ENCODE results near the gene NANOGP8.
"Not testable (repeated sequence)": the region's sequence is repeated elsewhere in the genome, so short reads cannot be mapped to it uniquely, and the experiment has no call there.

NANOGP8 gene

DNA sequence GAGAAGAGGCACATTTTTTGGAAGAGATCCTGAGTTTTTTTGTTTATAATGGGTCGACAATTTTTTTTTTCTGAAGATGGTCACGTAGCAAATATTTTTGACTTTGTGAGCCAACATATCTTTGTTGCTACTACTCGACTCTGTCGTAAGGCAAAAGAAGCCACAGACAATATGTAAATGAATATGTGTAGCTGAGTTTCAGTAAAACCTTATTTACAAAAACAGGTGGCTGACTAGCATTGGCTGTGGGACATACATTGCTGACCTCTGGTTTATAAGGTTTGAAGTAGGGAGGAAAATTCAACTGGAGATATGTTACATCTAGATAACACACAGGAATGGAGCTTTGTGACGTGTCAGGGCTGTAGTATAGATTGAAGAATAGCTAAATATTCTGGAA lies 22.5 kb upstream of the NANOGP8 start:
- Mint-ChIP-seq H3K27ac (no peak overlapping the region), H3K36me3 (ENCODE audit: low read depth) (no peaks in the 10 kb centered on the region), H3K27me3 (no peaks in the 10 kb centered on the region), H3K9me3 (no peaks in the 10 kb centered on the region), H3K4me1 (ENCODE audit: low read depth) (no peaks in the 10 kb centered on the region), H3K4me3 (no peak overlapping the region)

DNA sequence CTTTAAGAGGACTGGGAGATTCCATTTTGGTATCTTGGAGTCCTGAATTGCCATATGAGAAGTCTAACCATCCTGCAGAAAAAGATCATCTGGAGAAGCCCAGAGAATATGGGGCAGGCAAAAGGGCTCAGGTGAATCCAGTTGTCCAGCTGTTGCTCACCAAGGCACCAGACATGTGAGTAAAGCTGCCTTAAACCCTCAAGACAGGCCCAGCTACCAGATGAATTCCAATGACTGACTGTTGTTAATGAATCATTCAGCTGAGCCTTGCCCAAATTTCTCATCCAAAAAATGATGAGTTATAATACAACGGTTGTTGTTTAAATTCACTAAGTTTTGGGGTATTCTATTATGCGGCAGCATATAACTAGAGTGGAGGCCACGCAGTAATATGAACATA lies 22.0 kb upstream of the NANOGP8 start:
- Mint-ChIP-seq H3K27me3 (no peaks in the 10 kb centered on the region), H3K9me3 (no peaks in the 10 kb centered on the region), H3K36me3 (ENCODE audit: low read depth) (no peaks in the 10 kb centered on the region), H3K27ac (no peak overlapping the region), H3K4me1 (ENCODE audit: low read depth) (no peaks in the 10 kb centered on the region), H3K4me3 (no peak overlapping the region)

DNA sequence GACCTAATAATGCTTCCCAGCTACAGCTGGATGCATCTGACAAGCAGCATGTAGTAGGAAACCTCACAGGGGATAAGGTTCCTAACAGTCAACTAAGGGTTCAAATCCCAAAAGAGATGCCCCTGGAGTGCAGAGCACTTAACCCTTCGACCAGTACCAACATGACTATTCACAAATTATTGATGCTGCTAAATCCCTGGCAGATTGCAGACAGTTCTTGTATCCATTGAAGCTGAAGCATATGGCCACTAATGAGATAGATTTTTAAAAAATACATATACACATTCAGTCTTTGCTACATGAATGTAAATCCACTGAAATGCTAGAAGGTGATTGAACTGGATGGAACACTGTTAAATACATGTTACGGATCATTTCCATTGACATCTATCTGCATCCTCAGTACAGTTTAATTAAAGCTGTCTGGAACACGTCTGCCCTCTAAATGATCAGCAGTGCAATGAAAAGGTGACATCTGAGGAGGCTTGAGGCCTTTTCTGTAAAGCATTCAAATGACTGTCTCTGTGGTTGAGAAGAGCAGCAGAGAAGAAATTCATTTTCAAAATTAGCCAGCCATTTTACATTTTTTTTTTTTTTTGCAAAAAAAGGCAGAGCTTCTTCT lies 19.5 kb upstream of the NANOGP8 start:
- Mint-ChIP-seq H3K4me1 (ENCODE audit: low read depth) (no peaks in the 10 kb centered on the region), H3K4me3 (no peak overlapping the region), H3K27ac (no peak overlapping the region)

DNA sequence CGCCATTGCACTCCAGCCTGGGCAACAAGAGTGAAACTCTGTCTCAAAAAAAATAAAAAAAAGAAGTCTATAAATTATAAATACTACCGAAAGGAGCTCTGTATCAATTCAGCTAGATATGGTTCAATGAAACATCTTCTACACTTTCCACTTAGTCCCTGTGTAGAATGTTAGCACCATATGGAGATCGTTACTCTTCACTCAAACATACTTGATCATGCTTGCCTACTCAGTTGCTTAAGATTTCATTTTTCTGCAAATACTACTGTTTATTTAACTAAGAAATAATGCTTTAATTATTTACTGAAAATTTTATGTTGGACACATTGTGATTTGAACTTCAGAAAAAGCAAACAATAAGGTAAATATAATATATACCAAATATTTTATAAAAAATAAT lies 17.1 kb upstream of the NANOGP8 start:
- no peaks in the 10 kb centered on the region for H3K36me3 Mint-ChIP-seq (ENCODE audit: low read depth)
- H3K4me1 Mint-ChIP-seq (ENCODE audit: low read depth): no peaks in the 10 kb centered on the region
- H3K4me3 Mint-ChIP-seq: no peak overlapping the region
- H3K27ac Mint-ChIP-seq: no peak overlapping the region
- H3K27me3 Mint-ChIP-seq: no peaks in the 10 kb centered on the region
- H3K9me3 Mint-ChIP-seq: no peaks in the 10 kb centered on the region

More for the DNA sequence above, 19.5 kb upstream of the NANOGP8 start:
- no peaks in the 10 kb centered on the region for H3K36me3 Mint-ChIP-seq (ENCODE audit: low read depth)
- H3K9me3 Mint-ChIP-seq: no peaks in the 10 kb centered on the region
- no peaks in the 10 kb centered on the region for H3K27me3 Mint-ChIP-seq

DNA sequence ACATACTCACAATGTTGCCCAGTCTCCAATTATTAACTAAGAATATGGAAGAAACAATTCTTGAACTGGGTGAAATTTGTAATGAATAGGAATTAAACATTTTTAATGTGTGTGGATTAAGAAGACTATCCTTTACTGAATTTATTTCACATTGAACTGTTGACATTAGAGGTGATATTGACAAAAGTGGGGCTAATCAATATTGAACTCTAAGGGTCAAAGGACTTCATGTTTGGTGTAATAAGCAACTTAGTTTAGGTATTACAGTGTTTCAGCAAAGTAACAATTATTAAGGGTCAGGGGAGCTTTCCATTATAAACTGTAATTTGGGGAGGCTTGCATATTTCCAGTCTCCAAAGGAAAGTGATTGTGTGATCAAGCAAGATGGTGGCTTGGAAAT lies 16.2 kb upstream of the NANOGP8 start:
- no peak overlapping the region for H3K4me3 Mint-ChIP-seq
- no peaks in the 10 kb centered on the region for H3K9me3 Mint-ChIP-seq
- no peaks in the 10 kb centered on the region for H3K36me3 Mint-ChIP-seq (ENCODE audit: low read depth)
- no peaks in the 10 kb centered on the region for H3K27me3 Mint-ChIP-seq
- no peaks in the 10 kb centered on the region for H3K4me1 Mint-ChIP-seq (ENCODE audit: low read depth)
- no peak overlapping the region for H3K27ac Mint-ChIP-seq

DNA sequence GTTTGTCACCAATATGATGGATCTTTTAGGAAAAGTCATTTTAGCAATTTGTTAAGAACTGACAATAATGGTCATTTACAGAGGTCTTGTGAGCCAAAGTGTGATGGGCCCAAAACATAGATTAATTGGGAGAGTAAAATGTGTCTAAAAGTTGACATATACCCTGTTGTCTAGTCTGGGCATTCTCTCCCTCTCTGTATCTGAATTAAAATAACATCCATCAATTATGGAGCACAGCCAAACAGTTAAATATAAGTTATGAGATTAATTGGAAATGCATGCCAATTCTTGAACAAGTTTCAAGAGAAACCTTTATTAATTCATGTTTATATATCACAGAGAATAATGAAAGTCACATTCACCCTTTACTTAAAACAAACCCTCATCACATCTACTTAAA lies 13.6 kb upstream of the NANOGP8 start:
- H3K27me3 Mint-ChIP-seq: no peaks in the 10 kb centered on the region
- no peaks in the 10 kb centered on the region for H3K36me3 Mint-ChIP-seq (ENCODE audit: low read depth)
- no peaks in the 10 kb centered on the region for H3K9me3 Mint-ChIP-seq
- H3K4me1 Mint-ChIP-seq (ENCODE audit: low read depth): no peaks in the 10 kb centered on the region
- H3K4me3 Mint-ChIP-seq: no peak overlapping the region
- no peak overlapping the region for H3K27ac Mint-ChIP-seq

DNA sequence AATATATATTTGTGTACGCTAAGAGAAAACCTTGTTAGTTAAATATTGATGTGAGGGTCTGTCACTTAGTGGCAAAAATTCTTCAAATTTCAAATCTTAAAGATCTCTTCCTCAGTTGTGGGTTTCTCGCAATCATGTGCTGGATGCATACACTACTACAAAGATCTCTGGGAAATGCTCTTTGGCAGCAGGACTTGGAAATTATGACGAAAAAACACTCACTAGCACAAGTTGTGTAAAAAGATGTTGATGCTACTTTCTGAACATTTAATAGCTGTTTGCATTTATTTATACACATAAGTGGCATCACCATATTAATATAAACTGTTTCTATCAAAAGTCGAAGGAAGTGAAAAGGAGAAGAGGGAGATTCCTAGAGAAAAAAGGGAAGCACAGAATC lies 10.8 kb upstream of the NANOGP8 start:
- Mint-ChIP-seq H3K4me1 (ENCODE audit: low read depth) (no peaks in the 10 kb centered on the region), H3K27me3 (no peaks in the 10 kb centered on the region), H3K4me3 (no peak overlapping the region), H3K36me3 (ENCODE audit: low read depth) (no peaks in the 10 kb centered on the region), H3K27ac (no peak overlapping the region), H3K9me3 (no peaks in the 10 kb centered on the region)

DNA sequence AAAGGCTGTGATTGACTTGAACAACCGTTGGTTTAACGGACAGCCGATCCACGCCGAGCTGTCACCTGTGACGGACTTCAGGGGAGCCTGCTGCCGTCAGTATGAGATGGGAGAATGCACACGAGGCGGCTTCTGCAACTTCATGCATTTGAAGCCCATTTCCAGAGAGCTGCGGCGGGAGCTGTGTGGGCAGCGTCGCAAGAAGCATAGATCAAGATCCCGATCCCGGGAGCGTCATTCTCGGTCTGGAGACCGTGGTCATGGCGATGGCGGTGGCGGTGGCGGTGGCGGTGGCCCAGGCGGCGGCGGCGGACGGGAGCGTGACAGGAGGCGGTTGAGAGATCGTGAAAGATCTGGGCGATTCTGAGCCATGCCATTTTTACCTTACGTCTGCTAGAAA lies 7.8 kb upstream of the NANOGP8 start:
- Mint-ChIP-seq H3K4me3 (no peak overlapping the region), H3K4me1 (ENCODE audit: low read depth) (no peaks in the 10 kb centered on the region), H3K36me3 (ENCODE audit: low read depth) (no peaks in the 10 kb centered on the region), H3K27ac (no peak overlapping the region), H3K27me3 (no peaks in the 10 kb centered on the region), H3K9me3 (no peaks in the 10 kb centered on the region)

DNA sequence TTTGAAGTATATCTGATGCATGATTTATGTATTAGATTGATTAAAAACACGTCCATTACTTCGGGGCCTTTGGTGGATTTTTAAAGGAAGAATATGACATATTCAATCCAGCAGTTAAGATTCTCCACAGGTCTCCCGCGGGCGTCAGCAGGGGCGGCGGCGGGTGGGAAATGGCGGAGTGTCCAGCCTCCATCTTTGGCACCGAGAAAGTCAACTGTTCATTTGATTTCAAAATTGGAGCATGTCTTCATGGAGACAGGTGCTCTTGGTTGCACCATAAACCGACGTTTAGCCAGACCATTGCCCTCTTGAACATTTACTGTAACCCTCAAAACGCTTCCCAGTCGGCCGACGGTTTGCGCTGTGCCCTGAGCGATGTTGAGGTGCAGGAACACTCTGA lies 7.2 kb upstream of the NANOGP8 start:
- no peak overlapping the region for H3K27ac Mint-ChIP-seq
- no peaks in the 10 kb centered on the region for H3K9me3 Mint-ChIP-seq
- no peaks in the 10 kb centered on the region for H3K27me3 Mint-ChIP-seq
- H3K4me3 Mint-ChIP-seq: no peak overlapping the region
- no peaks in the 10 kb centered on the region for H3K4me1 Mint-ChIP-seq (ENCODE audit: low read depth)
- no peaks in the 10 kb centered on the region for H3K36me3 Mint-ChIP-seq (ENCODE audit: low read depth)

DNA sequence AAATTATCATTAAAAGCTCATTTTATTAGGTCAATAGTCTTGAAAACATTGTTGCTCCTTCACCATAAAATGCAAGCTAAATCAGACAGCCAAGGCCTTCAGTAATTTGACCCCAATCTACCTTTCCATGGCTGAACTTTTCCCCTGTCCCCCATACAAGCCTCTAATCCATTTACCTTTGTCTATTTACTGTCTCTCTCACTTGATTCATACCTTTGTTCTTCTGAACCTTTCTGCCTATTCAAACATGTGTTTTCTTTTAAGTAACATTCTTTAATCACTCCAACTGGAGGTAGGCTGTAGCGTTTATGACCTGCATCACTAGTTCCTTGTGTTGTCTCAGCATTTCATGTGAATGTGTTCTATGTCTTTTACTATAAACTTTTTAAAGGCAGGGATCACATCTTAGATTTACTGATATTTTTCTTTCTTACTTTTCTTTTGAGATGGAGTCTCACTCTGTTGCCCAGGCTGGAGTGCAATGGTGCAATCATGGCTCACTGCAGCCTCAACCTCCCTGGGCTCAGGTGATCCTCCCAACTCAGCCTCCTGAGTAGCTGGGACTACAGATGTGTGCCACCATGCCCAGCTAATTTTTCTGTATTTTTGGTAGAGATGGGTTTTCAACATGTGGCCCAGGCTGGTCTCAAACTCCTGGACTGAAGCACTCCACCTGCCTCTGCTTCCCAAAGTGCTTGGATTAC lies 5.2 kb upstream of the NANOGP8 start:
- H3K27ac Mint-ChIP-seq: no peak overlapping the region
- H3K9me3 Mint-ChIP-seq: no peaks in the 10 kb centered on the region
- no peaks in the 10 kb centered on the region for H3K36me3 Mint-ChIP-seq (ENCODE audit: low read depth)
- no peaks in the 10 kb centered on the region for H3K27me3 Mint-ChIP-seq
- no peak overlapping the region for H3K4me3 Mint-ChIP-seq
- no peaks in the 10 kb centered on the region for H3K4me1 Mint-ChIP-seq (ENCODE audit: low read depth)

DNA sequence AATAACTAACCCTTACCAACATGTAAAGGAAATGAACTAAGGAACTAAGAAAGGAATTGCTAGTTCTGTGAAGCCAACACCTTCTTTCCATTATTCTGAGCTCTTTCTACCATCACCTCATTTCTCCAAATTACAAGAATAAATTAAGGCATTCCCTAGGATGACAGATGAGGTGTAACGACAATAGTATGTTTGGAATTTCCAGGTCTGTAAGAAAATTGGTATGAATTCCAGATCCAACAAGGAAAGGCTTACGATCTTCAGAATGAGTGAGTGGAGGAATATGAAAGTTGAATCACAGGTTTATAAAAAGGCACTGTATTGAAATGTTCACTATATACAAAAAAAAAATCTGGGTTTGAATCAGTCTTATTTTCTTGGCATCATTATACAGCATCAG lies 4.5 kb upstream of the NANOGP8 start:
- H3K4me1 Mint-ChIP-seq (ENCODE audit: low read depth): no peaks in the 10 kb centered on the region
- H3K27me3 Mint-ChIP-seq: no peaks in the 10 kb centered on the region
- H3K36me3 Mint-ChIP-seq (ENCODE audit: low read depth): no peaks in the 10 kb centered on the region
- H3K9me3 Mint-ChIP-seq: no peaks in the 10 kb centered on the region
- no peak overlapping the region for H3K4me3 Mint-ChIP-seq
- no peak overlapping the region for H3K27ac Mint-ChIP-seq

DNA sequence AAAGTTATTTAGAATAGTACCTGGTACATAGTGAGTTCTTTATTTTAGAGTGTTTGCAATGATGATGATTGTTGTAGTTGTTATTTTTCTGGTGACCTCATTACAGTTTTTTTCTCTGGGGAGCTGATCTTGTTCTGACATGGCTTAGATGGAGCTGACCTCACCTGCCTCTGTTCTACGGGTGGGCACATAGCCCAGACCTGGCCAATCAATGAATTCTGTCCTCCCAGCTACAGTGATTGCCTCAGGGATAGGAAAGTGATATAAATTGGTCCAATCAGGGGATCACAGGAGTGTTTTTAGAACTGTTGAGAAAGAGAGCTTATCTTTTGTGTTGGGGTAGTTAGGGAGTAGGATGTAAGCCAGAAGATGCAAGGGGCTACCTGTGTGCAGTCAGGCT lies 3.2 kb upstream of the NANOGP8 start:
- no peaks in the 10 kb centered on the region for H3K4me1 Mint-ChIP-seq (ENCODE audit: low read depth)
- no peaks in the 10 kb centered on the region for H3K27me3 Mint-ChIP-seq
- H3K4me3 Mint-ChIP-seq: no peak overlapping the region
- no peaks in the 10 kb centered on the region for H3K9me3 Mint-ChIP-seq
- H3K36me3 Mint-ChIP-seq (ENCODE audit: low read depth): no peaks in the 10 kb centered on the region
- no peak overlapping the region for H3K27ac Mint-ChIP-seq

DNA sequence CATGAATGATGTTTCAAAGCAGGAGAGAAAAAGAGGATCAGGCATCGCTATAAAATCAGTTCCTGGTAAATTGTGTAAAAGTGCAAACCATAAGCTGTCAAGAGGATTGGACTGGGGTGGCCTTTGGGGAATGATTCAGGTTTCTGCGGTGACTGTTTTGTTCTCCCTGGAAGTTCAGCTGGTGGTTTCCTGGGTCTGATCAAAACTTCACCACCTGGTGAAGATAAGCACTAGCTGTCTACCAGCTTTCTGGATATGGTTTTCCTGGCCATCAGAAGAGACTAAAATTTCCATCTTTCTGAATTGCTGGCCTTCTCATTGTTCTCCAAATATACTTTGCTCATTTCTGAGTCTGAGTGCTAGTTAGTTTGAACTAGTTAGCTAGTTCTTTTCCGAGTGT lies 2.7 kb upstream of the NANOGP8 start:
- Mint-ChIP-seq H3K9me3 (no peaks in the 10 kb centered on the region), H3K4me3 (no peak overlapping the region), H3K27ac (no peak overlapping the region), H3K36me3 (ENCODE audit: low read depth) (no peaks in the 10 kb centered on the region), H3K27me3 (no peaks in the 10 kb centered on the region), H3K4me1 (ENCODE audit: low read depth) (no peaks in the 10 kb centered on the region)

DNA sequence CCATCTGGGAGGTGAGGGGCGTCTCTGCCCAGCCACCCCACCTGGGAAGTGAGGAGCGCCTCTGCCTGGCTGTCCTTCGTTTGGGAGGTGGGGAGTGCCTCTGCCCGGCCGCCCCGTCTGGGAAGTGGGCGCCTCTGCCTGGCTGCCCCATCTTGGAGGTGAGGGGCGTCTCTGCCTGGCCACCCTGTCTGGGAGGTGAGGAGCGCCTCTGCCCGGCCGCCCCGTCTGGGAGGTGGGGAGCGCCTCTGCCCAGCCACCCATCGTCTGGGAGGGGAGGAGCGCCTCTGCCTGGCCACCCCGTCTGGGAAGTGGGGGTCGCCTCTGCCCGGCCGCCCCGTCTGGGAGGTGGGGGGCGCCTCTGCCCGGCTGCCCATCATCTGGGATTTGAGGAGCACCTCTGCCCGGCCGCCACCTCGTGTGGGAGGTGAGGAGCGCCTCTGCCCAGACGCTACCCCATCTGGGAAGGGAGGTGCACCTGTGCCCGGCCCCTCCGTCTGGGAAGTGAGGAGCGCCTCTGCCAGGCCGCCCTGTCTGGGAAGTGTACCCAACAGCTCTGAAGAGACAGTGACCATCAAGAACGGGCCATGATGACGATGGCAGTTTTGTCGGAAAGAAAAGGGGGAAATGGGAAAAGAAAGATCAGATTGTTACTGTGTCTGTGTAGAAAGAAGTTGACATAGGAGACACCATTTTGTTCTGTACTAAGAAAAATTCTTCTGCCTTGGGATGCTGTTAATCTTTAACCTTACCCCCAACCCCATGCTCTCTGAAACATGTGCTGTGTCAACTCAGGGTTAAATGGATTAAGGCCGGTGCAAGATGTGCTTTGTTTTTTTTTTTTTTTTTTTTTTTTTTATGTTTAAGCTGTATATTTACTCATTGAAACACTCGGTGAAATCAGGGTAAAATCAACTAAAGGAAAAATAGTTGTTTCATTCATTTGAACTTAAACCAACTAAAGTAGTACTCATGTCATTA lies 2.4 kb downstream of the NANOGP8 start:
- not testable (repeated sequence) for H3K4me3 Mint-ChIP-seq; H3K4me1 Mint-ChIP-seq (ENCODE audit: low read depth); H3K27ac Mint-ChIP-seq; H3K36me3 Mint-ChIP-seq (ENCODE audit: low read depth); H3K9me3 Mint-ChIP-seq; H3K27me3 Mint-ChIP-seq

DNA sequence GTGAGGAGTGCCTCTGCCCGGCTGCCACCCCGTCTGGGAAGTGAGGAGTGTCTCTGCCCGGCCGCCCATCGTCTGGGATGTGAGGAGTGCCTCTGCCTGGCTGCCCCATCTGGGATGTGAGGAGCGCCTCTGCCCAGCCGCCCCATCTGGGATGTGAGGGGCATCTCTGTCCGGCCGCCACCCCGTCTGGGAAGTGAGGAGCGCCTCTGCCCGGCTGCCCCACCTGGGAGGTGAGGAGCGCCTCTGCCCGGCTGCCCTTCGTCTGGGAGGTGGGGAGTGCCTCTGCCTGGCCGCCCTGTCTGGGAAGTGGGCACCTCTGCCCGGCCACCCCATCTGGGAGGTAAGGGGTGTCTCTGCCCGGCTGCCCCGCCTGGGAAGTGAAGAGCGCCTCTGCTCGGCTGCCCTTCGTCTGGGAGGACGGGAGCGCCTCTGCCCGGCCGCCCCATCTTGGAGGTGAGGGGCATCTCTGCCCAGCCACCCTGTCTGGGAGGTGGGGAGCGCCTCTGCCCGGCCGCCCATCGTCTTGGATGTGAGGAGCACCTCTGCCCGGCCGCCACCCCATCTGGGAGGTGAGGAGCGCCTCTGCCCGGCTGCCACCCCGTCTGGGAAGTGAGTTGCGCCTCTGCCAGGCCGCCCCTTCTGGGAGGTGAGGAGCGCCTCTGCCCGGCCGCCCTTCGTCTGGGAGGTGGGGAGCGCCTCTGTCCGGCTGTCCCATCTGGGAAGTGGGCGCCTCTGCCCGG lies 3.3 kb downstream of the NANOGP8 start:
- H3K36me3 Mint-ChIP-seq (ENCODE audit: low read depth); H3K9me3 Mint-ChIP-seq; H3K4me3 Mint-ChIP-seq; H3K27ac Mint-ChIP-seq; H3K4me1 Mint-ChIP-seq (ENCODE audit: low read depth); H3K27me3 Mint-ChIP-seq: not testable (repeated sequence)

Measured in stimulated activated naive CD8-positive, alpha-beta T cell treated with anti-CD3 and anti-CD28 coated beads, Interleukin-15, Interleukin-2, amounts not matched to agents 100 ng/mL and 50 ng/mL, for 24 hours (primary cell).